ENCODE measurements around the gene PLEKHA8. TPM values are rescaled to one million over a fixed set of nuclear protein-coding genes. Genes with fewer than 3 reads are reported as not detected.

PLEKHA8 gene
- total RNA-seq, 4 donors from 2014 or later = 6.1 to 24.4 (median 11.5) TPM

DNA sequence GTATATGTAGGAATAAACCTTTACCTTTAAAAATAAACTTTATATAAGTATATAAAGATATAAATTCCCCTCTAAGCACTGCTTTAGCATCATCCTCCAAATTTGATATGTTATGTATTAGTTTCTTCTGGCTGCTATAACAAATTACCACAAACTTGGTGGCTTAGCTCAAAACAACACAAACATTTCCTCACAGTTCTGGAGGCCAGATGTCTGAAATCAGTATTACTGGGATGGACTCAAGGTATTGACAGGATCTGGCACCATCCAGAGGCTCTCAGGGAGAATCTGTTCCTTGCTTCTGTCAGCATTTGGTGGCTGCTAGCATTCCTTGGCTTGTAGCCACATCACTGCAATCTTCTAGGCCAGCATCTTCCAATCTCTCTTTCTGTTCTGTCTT lies 31.9 kb upstream of the PLEKHA8 start:
- Histone ChIP-seq H3K4me1 (no peaks in the 10 kb centered on the region), H3K4me3 (no peak overlapping the region), H3K36me3 (no peaks in the 10 kb centered on the region), H3K27me3 (no peaks in the 10 kb centered on the region), H3K27ac (no peak overlapping the region), H3K9me3 (peaks cover 0 to 3% of the 10 kb centered on the region in 2 donors)
- DNase-seq = no peak
- intact Hi-C loops (cut with DNase I; ENCODE audit: low total_unique reads) = no loop called here
- no peak for TF ChIP-seq POLR2A (IDR thresholded peaks at IDR 0.05)
- TF ChIP-seq CTCF (IDR thresholded peaks at IDR 0.05) = no peak

- no peak for DNase-seq
- Histone ChIP-seq H3K9me3 (peaks cover 0 to 2% of the 10 kb centered on the region in 2 donors), H3K4me3 (no peak overlapping the region), H3K27ac (no peak overlapping the region), H3K36me3 (no peaks in the 10 kb centered on the region), H3K27me3 (no peaks in the 10 kb centered on the region), H3K4me1 (no peaks in the 10 kb centered on the region)
- intact Hi-C loops (cut with DNase I; ENCODE audit: low total_unique reads) = no loop called here
- TF ChIP-seq CTCF (IDR thresholded peaks at IDR 0.05) = no peak
- TF ChIP-seq POLR2A (IDR thresholded peaks at IDR 0.05) = no peak
Observed at GRCh38 chr7:29998489-29998888, 29.7 kb upstream of the PLEKHA8 start.

DNA sequence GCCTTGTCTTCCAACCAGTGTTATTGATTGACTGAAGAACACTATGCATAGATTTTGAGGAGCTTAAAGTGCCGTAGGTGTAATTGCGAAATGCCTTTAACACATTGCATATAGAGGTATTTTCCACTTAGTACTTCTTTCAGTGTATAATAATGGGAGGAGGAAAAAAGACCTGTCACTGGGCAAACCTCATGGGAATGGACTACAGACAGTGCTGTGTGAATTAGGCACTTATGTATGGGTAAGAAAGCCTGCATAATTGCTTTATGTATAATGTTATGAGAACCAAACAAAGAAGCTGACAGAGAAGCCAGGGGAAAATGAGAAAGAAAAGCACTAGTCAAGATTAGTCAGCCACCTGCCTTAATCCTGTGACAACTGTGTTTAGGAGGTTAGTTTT lies 26.2 kb upstream of the PLEKHA8 start:
- Histone ChIP-seq H3K9me3 (no peaks in the 10 kb centered on the region), H3K4me1 (no peaks in the 10 kb centered on the region), H3K27ac (no peak overlapping the region), H3K36me3 (no peaks in the 10 kb centered on the region), H3K27me3 (no peaks in the 10 kb centered on the region), H3K4me3 (no peak overlapping the region)
- intact Hi-C loops (cut with DNase I; ENCODE audit: low total_unique reads) = no loop called here
- DNase-seq = no peak
- TF ChIP-seq POLR2A (IDR thresholded peaks at IDR 0.05) = no peak
- no peak for TF ChIP-seq CTCF (IDR thresholded peaks at IDR 0.05)

DNA sequence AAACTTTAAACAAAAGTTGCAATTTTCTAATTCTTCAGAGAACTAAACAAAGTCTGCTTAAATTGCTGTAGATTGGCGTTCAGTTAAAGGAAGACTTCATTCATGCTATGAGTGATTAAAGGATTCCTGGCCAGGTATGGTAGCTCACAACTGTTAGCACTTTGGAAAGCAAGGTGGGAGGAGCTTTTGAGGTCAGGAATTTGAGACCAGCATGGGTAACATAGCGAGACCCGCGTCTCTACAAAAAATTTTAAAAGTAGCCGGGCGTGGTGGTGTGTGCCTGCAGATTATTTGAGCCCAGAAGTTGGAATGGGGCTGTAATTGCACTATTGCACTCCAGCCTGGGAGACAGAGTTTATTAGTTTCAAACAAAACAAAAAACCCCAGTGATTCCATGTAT lies 25.1 kb upstream of the PLEKHA8 start:
- no peaks in the 10 kb centered on the region for H3K9me3 ChIP-seq
- no peak for DNase-seq
- H3K4me1 ChIP-seq = no peaks in the 10 kb centered on the region
- H3K27me3 ChIP-seq = no peaks in the 10 kb centered on the region
- TF ChIP-seq POLR2A (IDR thresholded peaks at IDR 0.05) = no peak
- no peak for TF ChIP-seq CTCF (IDR thresholded peaks at IDR 0.05)
- no peaks in the 10 kb centered on the region for H3K36me3 ChIP-seq
- no peak overlapping the region for H3K27ac ChIP-seq
- intact Hi-C loops (cut with DNase I; ENCODE audit: low total_unique reads) = no loop called here
- H3K4me3 ChIP-seq = no peak overlapping the region

GRCh38 chr7:30005464-30005863 lies 22.7 kb upstream of the PLEKHA8 start:
- no peaks in the 10 kb centered on the region for H3K4me1 ChIP-seq

More at GRCh38 chr7:30005464-30005863, 22.7 kb upstream of the PLEKHA8 start:
- intact Hi-C loops (cut with DNase I; ENCODE audit: low total_unique reads) = no loop called here
- Histone ChIP-seq H3K4me3 (no peak overlapping the region), H3K27ac (no peak overlapping the region), H3K9me3 (no peaks in the 10 kb centered on the region), H3K27me3 (no peaks in the 10 kb centered on the region), H3K36me3 (no peaks in the 10 kb centered on the region)
- TF ChIP-seq CTCF (IDR thresholded peaks at IDR 0.05) (no peak), POLR2A (IDR thresholded peaks at IDR 0.05) (no peak)
- DNase-seq = no peak
